Measurements from ENCODE around the gene TRAP1. TPM values are rescaled to one million over a fixed set of nuclear protein-coding genes. Genes with fewer than 3 reads are reported as not detected.

The TRAP1 gene
- total RNA-seq, 1 experiment from 2014 or later, result 382 TPM

DNA sequence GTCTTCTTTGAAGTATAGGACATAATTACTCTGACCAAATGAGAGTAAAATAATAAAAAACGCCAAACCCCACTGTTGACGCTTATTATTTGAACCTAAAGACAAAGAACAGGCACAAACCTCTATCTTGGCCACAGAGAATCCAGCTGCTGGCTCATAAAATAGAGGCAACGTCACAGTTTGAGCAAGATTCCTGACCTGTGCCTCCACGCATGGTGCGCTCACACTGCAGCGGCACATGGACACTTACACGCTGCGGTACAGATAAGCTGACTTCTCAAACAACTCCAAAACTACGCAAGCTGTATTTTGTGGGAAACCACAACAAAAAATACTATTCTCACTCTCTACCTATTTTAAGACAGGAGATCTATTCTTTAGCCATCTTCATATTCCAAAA, 38.8 kb upstream of the TRAP1 start:
- Histone ChIP-seq H3K4me3 (ENCODE audit: low read length) (no peak overlapping the region), H3K9me2 (replicated peaks; ENCODE audit: low read length) (no peaks in the 10 kb centered on the region), H3K27me3 (ENCODE audit: low read length) (no peaks in the 10 kb centered on the region), H3K9me3 (ENCODE audit: low read length) (no peaks in the 10 kb centered on the region), H2AFZ (ENCODE audit: low read length) (no peak overlapping the region), H3K4me1 (ENCODE audit: insufficient read depth, low read length) (no peaks in the 10 kb centered on the region), H3K36me3 (ENCODE audit: low read depth, low read length) (no peaks in the 10 kb centered on the region; the same call in 1 of the 2 replicates), H3F3A (ENCODE audit: low read length, unreplicated experiment) (no peaks in the 10 kb centered on the region), H3K27ac (ENCODE audit: low read length) (no peak overlapping the region), H4K20me1 (ENCODE audit: low read length) (no peaks in the 10 kb centered on the region), H3K9ac (ENCODE audit: low read length) (no peak overlapping the region), H3K79me2 (ENCODE audit: low read length) (no peaks in the 10 kb centered on the region), H3K4me2 (ENCODE audit: low read length) (no peak overlapping the region)
- DNase-seq (no peak), ATAC-seq (no peak)
- BruUV-seq (replicated peaks), result no TSS peak
- TF ChIP-seq, protein P1, sequence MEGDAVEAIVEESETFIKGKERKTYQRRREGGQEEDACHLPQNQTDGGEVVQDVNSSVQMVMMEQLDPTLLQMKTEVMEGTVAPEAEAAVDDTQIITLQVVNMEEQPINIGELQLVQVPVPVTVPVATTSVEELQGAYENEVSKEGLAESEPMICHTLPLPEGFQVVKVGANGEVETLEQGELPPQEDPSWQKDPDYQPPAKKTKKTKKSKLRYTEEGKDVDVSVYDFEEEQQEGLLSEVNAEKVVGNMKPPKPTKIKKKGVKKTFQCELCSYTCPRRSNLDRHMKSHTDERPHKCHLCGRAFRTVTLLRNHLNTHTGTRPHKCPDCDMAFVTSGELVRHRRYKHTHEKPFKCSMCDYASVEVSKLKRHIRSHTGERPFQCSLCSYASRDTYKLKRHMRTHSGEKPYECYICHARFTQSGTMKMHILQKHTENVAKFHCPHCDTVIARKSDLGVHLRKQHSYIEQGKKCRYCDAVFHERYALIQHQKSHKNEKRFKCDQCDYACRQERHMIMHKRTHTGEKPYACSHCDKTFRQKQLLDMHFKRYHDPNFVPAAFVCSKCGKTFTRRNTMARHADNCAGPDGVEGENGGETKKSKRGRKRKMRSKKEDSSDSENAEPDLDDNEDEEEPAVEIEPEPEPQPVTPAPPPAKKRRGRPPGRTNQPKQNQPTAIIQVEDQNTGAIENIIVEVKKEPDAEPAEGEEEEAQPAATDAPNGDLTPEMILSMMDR (conservative IDR thresholded peaks at IDR 0.05; ENCODE audit: low read depth, low read length), result no peak
- no peak for TF ChIP-seq EZH2phosphoT487 (IDR thresholded peaks at IDR 0.05; ENCODE audit: borderline replicate concordance, low read length)
- TF ChIP-seq EZH2 (IDR thresholded peaks at IDR 0.05; ENCODE audit: low read length, unreplicated experiment), result no peak
- ChIA-PET POLR2A (ENCODE audit: unreplicated experiment) (no interaction called here), CTCF (no interaction called here)
- intact Hi-C loops (cut with micrococcal nuclease), result no loop called here

DNA sequence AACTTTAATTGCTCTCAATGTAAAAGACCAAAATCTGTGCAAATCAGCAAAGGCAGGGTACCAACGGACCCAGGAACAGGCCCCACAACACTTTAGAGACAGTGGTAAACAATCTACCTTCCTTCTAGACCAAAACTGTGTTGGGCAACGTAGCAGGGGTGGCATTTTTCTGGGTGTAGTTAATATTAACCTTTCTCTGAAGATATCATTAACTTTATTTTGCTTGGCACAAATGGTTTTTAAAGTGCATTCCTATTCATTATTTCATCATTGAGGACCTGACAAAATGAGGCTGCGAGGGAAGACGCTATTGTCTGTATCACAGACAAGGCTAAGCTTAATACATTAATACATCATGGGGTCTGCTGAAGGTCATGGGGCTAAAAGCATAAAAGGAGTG, 37.9 kb upstream of the TRAP1 start:
- no peaks in the 10 kb centered on the region for H3K27me3 ChIP-seq (ENCODE audit: low read length)
- intact Hi-C loops (cut with micrococcal nuclease), result no loop called here
- no peak overlapping the region for H3K4me2 ChIP-seq (ENCODE audit: low read length)
- ChIA-PET CTCF (no interaction called here), POLR2A (ENCODE audit: unreplicated experiment) (no interaction called here)
- no TSS peak for BruUV-seq (replicated peaks)
- H3K9me3 ChIP-seq (ENCODE audit: low read length), result no peaks in the 10 kb centered on the region
- H3K9me2 ChIP-seq (replicated peaks; ENCODE audit: low read length), result no peaks in the 10 kb centered on the region
- no peaks in the 10 kb centered on the region for H3K4me1 ChIP-seq (ENCODE audit: insufficient read depth, low read length)
- H4K20me1 ChIP-seq (ENCODE audit: low read length), result no peaks in the 10 kb centered on the region
- H3K4me3 ChIP-seq (ENCODE audit: low read length), result no peak overlapping the region
- H3K36me3 ChIP-seq (ENCODE audit: low read depth, low read length), result no peaks in the 10 kb centered on the region; the same call in 1 of the 2 replicates
- ATAC-seq, result no peak
- no peak overlapping the region for H2AFZ ChIP-seq (ENCODE audit: low read length)
- no peak for TF ChIP-seq EZH2 (IDR thresholded peaks at IDR 0.05; ENCODE audit: low read length, unreplicated experiment)
- TF ChIP-seq, protein P1 (conservative IDR thresholded peaks at IDR 0.05; ENCODE audit: low read depth, low read length), result no peak
- no peak for TF ChIP-seq EZH2phosphoT487 (IDR thresholded peaks at IDR 0.05; ENCODE audit: borderline replicate concordance, low read length)
- H3K79me2 ChIP-seq (ENCODE audit: low read length), result no peaks in the 10 kb centered on the region
- no peak overlapping the region for H3K27ac ChIP-seq (ENCODE audit: low read length)
- no peak overlapping the region for H3K9ac ChIP-seq (ENCODE audit: low read length)
- no peaks in the 10 kb centered on the region for H3F3A ChIP-seq (ENCODE audit: low read length, unreplicated experiment)
- no peak for DNase-seq

DNA sequence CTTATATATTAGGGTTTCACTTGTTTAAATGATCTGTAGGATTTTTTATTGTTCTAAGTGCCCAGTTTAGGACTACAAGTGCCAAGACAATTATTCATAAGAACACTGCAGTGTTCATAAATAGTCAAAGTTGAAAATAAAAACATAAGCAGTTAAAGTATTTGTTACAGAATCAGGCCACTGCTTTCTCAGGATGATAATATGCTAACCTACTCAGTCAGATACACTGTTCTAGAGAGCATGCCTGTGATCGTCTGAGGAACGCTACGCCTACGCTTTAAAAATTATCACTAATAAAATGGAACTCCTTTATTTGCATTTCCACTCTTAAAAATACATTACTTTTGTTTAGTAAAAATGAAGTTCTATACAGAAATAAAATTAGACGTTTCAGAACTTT, 37.4 kb upstream of the TRAP1 start:
- H3K36me3 ChIP-seq (ENCODE audit: low read depth, low read length), result no peaks in the 10 kb centered on the region; the same call in 1 of the 2 replicates
- CTCF ChIA-PET, result no interaction called here
- BruUV-seq (replicated peaks), result no TSS peak

More for the DNA sequence above, 37.4 kb upstream of the TRAP1 start:
- intact Hi-C loops (cut with micrococcal nuclease), result no loop called here
- Histone ChIP-seq H3K9me2 (replicated peaks; ENCODE audit: low read length) (no peaks in the 10 kb centered on the region), H3K4me1 (ENCODE audit: insufficient read depth, low read length) (no peaks in the 10 kb centered on the region), H3K27me3 (ENCODE audit: low read length) (no peaks in the 10 kb centered on the region), H3F3A (ENCODE audit: low read length, unreplicated experiment) (no peaks in the 10 kb centered on the region), H3K27ac (ENCODE audit: low read length) (no peak overlapping the region), H3K4me2 (ENCODE audit: low read length) (no peak overlapping the region), H3K4me3 (ENCODE audit: low read length) (no peak overlapping the region), H2AFZ (ENCODE audit: low read length) (no peak overlapping the region), H3K9me3 (ENCODE audit: low read length) (no peaks in the 10 kb centered on the region), H3K79me2 (ENCODE audit: low read length) (no peaks in the 10 kb centered on the region), H3K9ac (ENCODE audit: low read length) (no peak overlapping the region), H4K20me1 (ENCODE audit: low read length) (no peaks in the 10 kb centered on the region)
- DNase-seq (no peak), ATAC-seq (no peak)
- POLR2A ChIA-PET (ENCODE audit: unreplicated experiment), result no interaction called here
- TF ChIP-seq EZH2phosphoT487 (IDR thresholded peaks at IDR 0.05; ENCODE audit: borderline replicate concordance, low read length), result no peak
- TF ChIP-seq, protein P1 (conservative IDR thresholded peaks at IDR 0.05; ENCODE audit: low read depth, low read length), result no peak
- no peak for TF ChIP-seq EZH2 (IDR thresholded peaks at IDR 0.05; ENCODE audit: low read length, unreplicated experiment)

All from PC-3 (cell line).